K562 (cell line): ENCODE results near the gene GAK. TPM values are rescaled to one million over a fixed set of nuclear protein-coding genes. Genes with fewer than 3 reads are reported as not detected.
A peak's percentile ranks its signal among the peaks of the same experiment; 100 is the strongest.

Source experiments
- ATAC-seq: fragments of 200-7000 bp; cut with Tn5 transposase; 3 replicates; pipeline ENCODE4 v1.9.1; 2020; ENCODE audit warnings: moderate library complexity
- BruUV-seq: library from RNA; stranded (reverse); fragments of 400-500 nt; replicated peaks from 2 replicates; lab custom pipeline; 2021; lab: Mats Ljungman, UMichigan
- CTCF ChIA-PET: fragments of 300-600 bp; formaldehyde crosslinking; extraction: SDS; loops from one replicate; lab custom pipeline; 2021; ENCODE audit warnings: low intra/inter-chr PET ratio; lab: Yijun Ruan, JAX
- POLR2A ChIA-PET: fragments of 300-600, 350-650 bp; sonication (Branson Sonifier 250); formaldehyde crosslinking; extraction: SDS; loops from one replicate; lab custom pipeline; 2021; ENCODE audit warnings: antibody characterized with exemption, inconsistent platforms; lab: Yijun Ruan, JAX
- DNase-seq, 4 experiments: peaks; one replicate each; pipeline versions ENCODE4 v3.0.0 to v3.0.0-alpha.2; 2011 to 2018; ENCODE audit warnings: low spot score in 3 of 4, mixed read lengths in 3 of 4; ENCODE audit errors: extremely low read depth in 1 of 4
- FAIRE-seq: peaks from 2 replicates; lab custom pipeline; 2011; peaks lifted over from hg19 to GRCh38; lab: Jason Lieb, UNC
- H2AFZ ChIP-seq: 2 replicates; pipeline ENCODE4 v1.6.0; 2011; ENCODE audit warnings: low read depth, low read length, control low read depth, inconsistent platforms
- H3K27ac ChIP-seq: fragments of 200-600 bp; 3 replicates; pipeline ENCODE4 v1.8.0; 2011; ENCODE audit warnings: low read depth, mild to moderate bottlenecking, control low read depth, inconsistent platforms, low read length, moderate library complexity, mixed read lengths; ENCODE audit errors: extremely low read depth
- H3K27me3 ChIP-seq, 2 experiments: fragments of 300-600 bp in 1 of 2; 2 replicates in 1 of 2; 3 replicates in 1 of 2; pipeline versions ENCODE4 v1.6.0 to v1.8.0; 2011; ENCODE audit warnings: inconsistent platforms in 2 of 2, low read length in 2 of 2, mild to moderate bottlenecking in 1 of 2, mixed read lengths in 1 of 2, moderate library complexity in 1 of 2; ENCODE audit not compliant: control insufficient read depth in 2 of 2, insufficient read depth in 2 of 2
- H3K36me3 ChIP-seq: fragments of 300-600 bp; 3 replicates; pipeline ENCODE4 v1.8.0; 2011; ENCODE audit warnings: mild to moderate bottlenecking, low read length, inconsistent platforms; ENCODE audit not compliant: control insufficient read depth, insufficient read depth
- H3K4me1 ChIP-seq, 2 experiments: fragments of 200-600 bp in 1 of 2; replicated peaks in 1 of 2; 2 replicates in 1 of 2; 3 replicates in 1 of 2; pipeline versions ENCODE4 v1.5.1 to v1.8.0; 2011; ENCODE audit warnings: inconsistent platforms in 2 of 2, low read length in 2 of 2, mild to moderate bottlenecking in 1 of 2, mixed read lengths in 1 of 2, moderate library complexity in 1 of 2; ENCODE audit not compliant: control insufficient read depth in 2 of 2, insufficient read depth in 2 of 2
- H3K4me2 ChIP-seq: 2 replicates; pipeline ENCODE4 v1.6.1; 2011; ENCODE audit warnings: low read length, control low read depth, inconsistent platforms, mixed read lengths; ENCODE audit not compliant: insufficient read depth
- H3K4me3 ChIP-seq: fragments of 200-600 bp; sonication (generic), shearing (Covaris generic); 2 replicates; pipeline ENCODE4 v1.5.1; 2016; ENCODE audit warnings: control low read depth, inconsistent platforms
- H3K79me2 ChIP-seq: fragments of 200-600 bp; 3 replicates; pipeline ENCODE4 v1.8.0; 2011; ENCODE audit warnings: low read length, inconsistent platforms; ENCODE audit not compliant: control insufficient read depth, insufficient read depth
- H3K9ac ChIP-seq, 2 experiments: 2 replicates each; pipeline versions ENCODE4 v1.6.0 to v1.6.1; 2011; ENCODE audit warnings: low read depth in 2 of 2, low read length in 2 of 2, control low read depth in 1 of 2, inconsistent platforms in 1 of 2, mild to moderate bottlenecking in 1 of 2, mixed read lengths in 1 of 2; ENCODE audit not compliant: insufficient read depth in 1 of 2
- H3K9me1 ChIP-seq: one replicate; pipeline ENCODE4 v1.6.0; 2011; ENCODE audit warnings: inconsistent platforms, mild to moderate bottlenecking, low read length, moderate library complexity; ENCODE audit not compliant: control insufficient read depth, insufficient read depth
- H3K9me3 ChIP-seq: replicated peaks from 2 replicates; pipeline ENCODE4 v1.5.1; 2011; ENCODE audit warnings: low read depth, low read length, inconsistent platforms; ENCODE audit not compliant: control insufficient read depth, insufficient read depth
- H4K20me1 ChIP-seq: replicated peaks from 2 replicates; pipeline ENCODE4 v1.6.1; 2011; ENCODE audit warnings: low read length, inconsistent platforms, mixed read lengths; ENCODE audit not compliant: control insufficient read depth, insufficient read depth
- PHTF2 ChIP-seq: fragments of 250-450 bp; sonication (Bioruptor Pico); IDR thresholded peaks from 2 replicates; pipeline ENCODE4 v1.5.0; 2021; ENCODE audit warnings: mild to moderate bottlenecking
- POLR2G ChIP-seq: fragments of 200-400 bp; formaldehyde crosslinking; IDR thresholded peaks from 2 replicates; pipeline ENCODE4 v1.6.1; 2017; ENCODE audit warnings: low read depth, mild to moderate bottlenecking, antibody characterized with exemption, low read length, moderate library complexity
- SREBF2 ChIP-seq: sonication (generic); formaldehyde crosslinking; IDR thresholded peaks from 2 replicates; pipeline ENCODE4 v1.4.0; 2020; ENCODE audit warnings: mild to moderate bottlenecking, missing genetic modification reagents
- ZNF431 ChIP-seq: sonication (generic); formaldehyde crosslinking; IDR thresholded peaks from 2 replicates; pipeline ENCODE4 v1.8.0; 2022; ENCODE audit warnings: mild to moderate bottlenecking, missing genetic modification reagents
- WGBS: fragments of 100-300 bp; shearing (Covaris generic); methylation state at CpG from one replicate; pipeline ENCODE4 v1.1.6; 2016; ENCODE audit warnings: low coverage, mixed read lengths; ENCODE audit not compliant: insufficient coverage; ENCODE audit errors: missing lambda C conversion rate; 5-methylcytosine and 5-hydroxymethylcytosine counted together
- in situ Hi-C: fragments of 300-500 bp; cut with MboI; formaldehyde crosslinking; loops from 4 replicates; pipeline ENCODE4 v1.15.0; 2018; ENCODE audit warnings: inconsistent platforms, mixed read lengths
- intact Hi-C: fragments of 100-400 bp; cut with micrococcal nuclease; formaldehyde crosslinking; loops from 2 replicates; pipeline ENCODE4 v1.14.2; 2022
- polyA plus RNA-seq, 8 experiments: library from polyadenylated mRNA; depleted of rRNA in 4 of 8; stranded (reverse) in 5 of 8; unstranded in 3 of 8; fragments of >200 nt; fragmentation: Nextera tagmentation in 2 of 8; fragmentation: Illumina TruSeq in 1 of 8; extraction: Ambion mirVana in 2 of 8; extraction: Trizol in 1 of 8; gene quantifications; 2 replicates each; pipeline versions ENCODE4 v1.2.1 to v1.2.3, GENCODE V29; 2011 to 2014; ENCODE audit warnings: inconsistent platforms in 1 of 8, missing spikeins in 1 of 8
- total RNA-seq, 7 experiments: library from RNA; depleted of rRNA in 6 of 7; stranded (reverse); fragments of >200 nt in 6 of 7; fragmentation: Illumina TruSeq in 2 of 7; extraction: Trizol in 2 of 7; gene quantifications; 2 replicates each; pipeline versions ENCODE4 v1.2.1 to v1.2.3, GENCODE V29; 2011 to 2021; ENCODE audit warnings: low replicate concordance in 1 of 7

GAK gene
- total and polyA plus RNA-seq, 9 of the 15 experiments (the other 6 are each of a cell fraction or from before 2014, with no cell fraction given) = 1.3 to 102 (median 16.2) TPM

- H2AFZ ChIP-seq = no peak overlapping the region
- ChIA-PET CTCF (no interaction called here), POLR2A (interaction anchor here (0.6 kb wide), 1 partner anchor 40 kb away, joined by 3 read pairs; no protein-coding TSS in a partner anchor)
- H3K36me3 ChIP-seq = no peaks in the 10 kb centered on the region
- in situ Hi-C loops (no loop called here), intact Hi-C loops (no loop called here)
- ATAC-seq (no peak), DNase-seq (no peak), FAIRE-seq (no peak)
- H3K4me1 ChIP-seq = peaks cover 0 to 38% of the 10 kb centered on the region in 2 experiments; a peak in 2 of 5 replicates
- H3K9ac ChIP-seq = no peak overlapping the region; a peak in 1 of 4 replicates
- no peaks in the 10 kb centered on the region for H3K27me3 ChIP-seq
- no peak overlapping the region for H3K27ac ChIP-seq
- no peak overlapping the region for H3K4me2 ChIP-seq
- 84% methylated on average over 21 of the region's 28 CpGs for WGBS
- no peaks in the 10 kb centered on the region for H3K79me2 ChIP-seq
- no TSS peak for BruUV-seq
- H3K9me1 ChIP-seq = no peaks in the 10 kb centered on the region
- no peaks in the 10 kb centered on the region for H3K9me3 ChIP-seq
- no peak overlapping the region for H3K4me3 ChIP-seq
- no peaks in the 10 kb centered on the region for H4K20me1 ChIP-seq
- TF ChIP-seq SREBF2 (CRISPR knock-in tag) = no peak
- TF ChIP-seq POLR2G = peak; percentile 49; the same call in 1 of the 2 replicates
- TF ChIP-seq, all 486 proteins: peak for 1
These were observed 20.9 kb upstream of the GAK start for GRCh38 chr4:952881-953573.

GRCh38 chr4:951594-952468, 19.7 kb upstream of the GAK start:
- Histone ChIP-seq H3K27me3 (no peaks in the 10 kb centered on the region), H3K79me2 (no peaks in the 10 kb centered on the region), H4K20me1 (no peaks in the 10 kb centered on the region), H3K4me2 (no peak overlapping the region), H3K4me1 (peaks cover 0 to 44% of the 10 kb centered on the region in 2 experiments; a peak in 2 of 5 replicates), H3K27ac (no peak overlapping the region), H3K9me3 (no peaks in the 10 kb centered on the region), H3K9me1 (no peaks in the 10 kb centered on the region), H3K9ac (peak overlapping the region in 1 of 2 experiments; percentile 37; a peak in 1 of 4 replicates), H2AFZ (no peak overlapping the region), H3K36me3 (no peaks in the 10 kb centered on the region), H3K4me3 (no peak overlapping the region)
- ATAC-seq = no peak
- FAIRE-seq = no peak
- ChIA-PET POLR2A (no interaction called here), CTCF (no interaction called here)
- intact Hi-C loops = no loop called here
- 78% methylated on average over 13 of the region's 23 CpGs for WGBS
- in situ Hi-C loops = no loop called here
- BruUV-seq = no TSS peak
- no peak for DNase-seq
- TF ChIP-seq ZNF431 (CRISPR knock-in tag) (no peak), PHTF2 (no peak)
